HT-29 (cell line): ENCODE results near the gene RNF11. TPM values are rescaled to one million over a fixed set of nuclear protein-coding genes. Genes with fewer than 3 reads are reported as not detected.
"Not testable (repeated sequence)": the region's sequence is repeated elsewhere in the genome, so short reads cannot be mapped to it uniquely, and the experiment has no call there.

Source experiments
- DNase-seq: peaks from one replicate; pipeline ENCODE4 v3.0.0-alpha.2; 2015; ENCODE audit warnings: low spot score
- total RNA-seq: library from RNA; depleted of rRNA; stranded (reverse); fragments of >200 nt; shearing (Covaris generic); gene quantifications from 2 replicates; pipeline ENCODE4 v1.2.3, GENCODE V29; 2014; rRNA removed

The RNF11 gene, protein sequence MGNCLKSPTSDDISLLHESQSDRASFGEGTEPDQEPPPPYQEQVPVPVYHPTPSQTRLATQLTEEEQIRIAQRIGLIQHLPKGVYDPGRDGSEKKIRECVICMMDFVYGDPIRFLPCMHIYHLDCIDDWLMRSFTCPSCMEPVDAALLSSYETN
- 40.2 and 55.8 TPM in 2 replicates for total RNA-seq

DNA sequence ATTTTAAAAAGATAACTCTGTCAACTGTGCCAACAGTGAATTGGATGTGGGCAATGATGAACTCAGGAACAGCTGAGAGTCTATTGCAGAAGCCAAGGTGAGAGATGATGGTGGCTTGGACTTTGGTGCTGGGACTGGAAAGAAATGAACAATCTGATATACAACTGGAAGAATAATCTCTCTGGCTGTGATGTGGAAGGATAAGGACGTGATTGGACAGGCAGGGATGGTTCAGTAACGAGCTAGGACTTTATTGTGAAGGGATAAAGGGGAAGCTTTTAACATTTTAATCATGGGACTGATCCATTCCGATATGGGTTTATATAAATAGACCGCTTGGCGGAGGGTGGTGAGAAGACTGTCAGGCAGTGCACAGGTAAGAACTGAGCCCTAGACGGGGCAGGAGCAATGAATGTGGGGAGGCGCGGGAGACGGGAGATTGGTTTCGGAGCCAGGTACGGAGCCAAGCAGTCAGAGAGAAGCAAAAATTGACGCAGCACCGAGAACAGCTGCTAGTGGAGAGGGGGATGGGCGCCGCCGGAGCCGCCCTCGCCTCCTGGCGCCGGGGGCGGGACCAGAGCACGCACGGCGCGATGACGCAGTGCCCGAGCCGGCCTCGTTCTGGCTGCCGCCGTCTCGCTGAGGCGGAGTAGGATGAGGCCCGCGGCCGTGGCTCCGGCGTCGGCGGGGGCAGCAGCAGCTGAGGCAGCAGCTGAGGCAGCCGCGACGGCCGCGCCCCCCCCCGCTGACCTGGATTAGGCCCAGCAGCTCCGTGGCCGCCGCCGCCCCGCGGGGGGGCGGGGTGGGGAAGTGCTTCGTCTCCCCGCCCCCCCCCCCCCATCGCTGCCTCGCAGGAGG is at the start of gene RNF11:
Gene RNF11, plus strand, starts transcription at position 601 of the 858 bp plus-strand sequence. CDS start 484 bp downstream, outside the sequence.
- DNase-seq, result peak; percentile 91

DNA sequence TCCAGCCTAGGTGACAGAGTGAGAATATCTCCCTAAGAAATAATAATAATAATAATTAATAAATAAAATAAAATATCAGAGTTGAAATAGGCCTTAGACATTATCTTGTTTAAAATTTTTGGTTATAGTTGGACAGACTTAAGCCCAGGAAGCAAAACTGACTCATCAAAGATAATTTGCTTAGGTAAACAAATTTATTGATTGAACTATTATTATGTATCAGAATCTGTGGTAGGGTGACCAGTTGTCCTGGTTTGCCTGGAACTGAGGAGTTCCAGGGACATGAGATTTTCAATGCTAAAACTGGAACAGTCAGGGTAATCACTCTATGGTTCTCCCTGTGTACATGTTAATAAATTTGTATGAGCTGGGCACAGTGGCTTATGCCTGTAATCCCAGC is 47.8 kb upstream of the RNF11 start:
- DNase-seq, result no peak

DNA sequence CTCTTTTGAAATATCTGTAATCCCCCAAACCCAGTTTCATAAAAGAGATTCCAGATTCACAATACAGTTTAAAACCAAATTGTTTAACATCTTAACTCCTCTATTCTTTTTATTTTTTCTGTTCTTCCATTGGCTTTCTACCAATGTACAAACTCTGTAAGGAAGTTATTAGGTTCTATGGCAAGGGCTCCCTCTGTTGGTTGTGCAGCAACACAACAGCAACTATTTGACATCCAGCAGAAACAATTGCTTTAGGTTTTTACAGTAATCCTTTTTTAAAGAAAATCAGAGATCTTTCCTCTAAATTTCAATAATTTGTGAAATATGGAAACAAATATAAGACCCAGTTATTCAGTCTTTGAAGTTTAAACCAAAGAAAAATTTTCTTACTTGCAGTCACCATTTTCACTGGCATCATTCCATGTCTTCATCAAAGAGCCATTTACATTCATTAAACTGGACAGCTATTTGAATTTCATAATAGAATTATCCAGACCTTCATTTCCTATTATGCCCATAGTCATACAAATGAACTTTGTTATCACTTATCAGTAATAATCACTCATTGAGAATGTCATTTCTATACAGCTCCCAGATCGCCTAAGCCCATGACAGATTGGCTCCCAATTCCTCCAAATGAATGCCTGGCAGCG is 46.5 kb upstream of the RNF11 start:
- DNase-seq, result peak; percentile 77

DNA sequence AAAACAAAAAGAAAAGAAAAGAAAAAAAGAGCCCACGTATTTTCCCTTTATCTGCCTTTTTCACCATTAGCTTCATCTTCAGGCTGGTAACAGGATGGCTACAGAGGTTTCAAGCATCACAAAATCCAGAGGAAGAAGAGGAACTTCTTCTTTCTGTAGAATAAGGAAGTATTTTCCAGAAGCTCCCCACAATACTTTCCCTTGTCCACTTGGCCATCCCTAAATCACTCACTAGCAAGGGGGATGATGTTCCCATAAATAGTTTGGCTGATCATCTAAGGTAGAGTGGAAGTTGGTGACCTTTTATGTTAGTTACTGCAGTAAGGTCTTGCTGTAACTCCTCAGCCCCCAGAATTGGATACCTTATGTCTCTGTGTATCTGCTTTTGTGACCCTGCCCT is 45.1 kb upstream of the RNF11 start:
- DNase-seq, result no peak

DNA sequence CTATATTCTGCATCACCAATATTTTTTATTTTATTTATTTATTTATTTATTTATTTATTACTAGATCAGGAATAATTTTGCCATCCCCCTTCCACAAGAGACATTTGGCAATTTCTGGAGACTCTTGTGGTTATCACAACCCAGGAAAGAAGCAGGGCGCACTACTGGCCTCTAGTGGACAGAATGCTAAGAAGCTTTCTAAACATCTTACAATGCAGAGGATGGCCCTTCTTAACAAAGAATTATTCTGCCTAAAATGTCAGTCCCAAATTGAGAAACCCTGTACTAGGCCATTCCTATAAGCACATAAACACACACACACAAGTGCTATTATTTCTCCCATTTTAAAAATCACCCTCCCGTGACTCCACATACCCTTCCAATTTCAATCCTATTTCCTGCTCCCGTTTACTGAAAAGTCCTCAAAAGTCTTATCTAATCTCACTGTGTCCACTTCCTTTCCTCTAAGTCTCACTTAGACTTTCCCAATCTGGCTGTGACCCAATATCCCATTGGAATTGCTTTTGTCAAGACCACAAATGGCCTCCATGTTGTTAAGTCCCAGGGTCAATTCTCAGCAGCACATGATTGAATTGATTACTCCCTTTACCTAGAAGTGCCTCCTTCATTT is 43.7 kb upstream of the RNF11 start:
- peak; percentile 81 for DNase-seq

DNA sequence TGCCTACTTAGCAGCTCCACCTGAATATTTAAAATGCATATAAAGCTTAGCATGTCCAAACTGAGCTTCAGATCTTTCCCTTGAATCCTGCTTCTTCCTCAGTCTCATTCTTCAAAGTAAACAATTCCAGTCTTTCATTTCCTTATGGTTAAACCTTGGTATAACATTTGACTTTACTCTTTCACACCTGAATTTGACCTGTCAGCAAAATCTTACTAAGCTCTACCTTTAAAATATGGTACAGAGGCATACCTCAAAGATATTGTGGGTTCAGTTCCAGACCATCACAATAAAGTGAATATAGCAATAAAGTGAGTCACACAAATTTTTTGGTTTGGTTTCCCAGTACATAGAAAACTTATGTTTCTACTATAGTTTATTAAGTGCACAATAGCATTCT is 42.5 kb upstream of the RNF11 start:
- DNase-seq, result no peak

DNA sequence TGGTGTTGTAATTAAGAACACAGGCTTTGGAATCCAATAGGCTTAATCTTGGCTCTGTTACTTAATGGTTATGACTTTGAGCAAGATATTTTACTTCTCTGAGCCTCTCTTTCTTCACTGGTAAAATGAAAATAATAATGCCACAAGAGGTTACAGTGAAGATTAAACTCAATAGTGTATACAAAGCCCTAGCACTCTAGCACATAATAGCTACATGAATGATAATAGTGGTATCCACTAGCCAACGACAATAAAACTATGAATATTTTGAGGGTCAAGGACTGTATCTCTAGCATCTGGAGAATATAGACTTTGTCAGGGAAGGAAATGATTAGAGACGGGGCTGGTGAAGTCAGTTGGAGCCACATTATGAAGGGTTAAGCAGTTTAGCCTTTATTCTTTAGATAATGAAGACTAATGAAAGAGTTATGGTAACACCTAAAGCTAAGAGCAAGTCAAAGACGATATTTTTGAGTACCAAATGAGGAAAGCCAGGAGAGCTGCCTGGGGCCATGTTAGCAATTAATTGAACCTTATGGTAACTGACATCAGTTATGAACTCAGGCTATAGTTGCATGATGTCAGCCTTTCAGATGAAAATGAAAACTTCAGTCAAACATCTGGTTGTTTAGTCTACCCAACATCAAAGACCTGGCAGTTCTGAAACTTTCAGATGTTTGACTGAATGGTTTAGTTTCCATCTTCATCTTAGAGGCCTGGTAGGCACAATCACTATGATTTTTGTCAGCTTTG is 32.8 kb upstream of the RNF11 start:
- DNase-seq, result no peak

DNA sequence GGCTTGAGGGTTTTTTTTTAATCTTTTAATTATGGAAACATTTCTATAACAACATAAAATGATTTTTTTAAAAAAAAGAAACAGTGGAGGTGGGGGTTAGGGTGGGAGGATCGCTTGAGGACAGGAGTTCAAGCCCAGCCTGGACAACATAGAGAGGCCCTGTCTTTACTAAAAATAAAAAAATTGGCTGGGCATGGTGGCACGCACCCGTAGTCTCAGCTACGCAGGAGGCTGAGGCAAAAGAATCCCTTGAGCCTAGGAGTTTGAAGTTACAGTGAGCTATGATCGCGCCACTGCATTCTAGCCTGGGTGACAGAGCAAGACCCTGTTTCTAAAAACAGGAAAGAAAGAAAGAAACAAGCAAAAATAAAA is 32.2 kb upstream of the RNF11 start:
- DNase-seq, result no peak

DNA sequence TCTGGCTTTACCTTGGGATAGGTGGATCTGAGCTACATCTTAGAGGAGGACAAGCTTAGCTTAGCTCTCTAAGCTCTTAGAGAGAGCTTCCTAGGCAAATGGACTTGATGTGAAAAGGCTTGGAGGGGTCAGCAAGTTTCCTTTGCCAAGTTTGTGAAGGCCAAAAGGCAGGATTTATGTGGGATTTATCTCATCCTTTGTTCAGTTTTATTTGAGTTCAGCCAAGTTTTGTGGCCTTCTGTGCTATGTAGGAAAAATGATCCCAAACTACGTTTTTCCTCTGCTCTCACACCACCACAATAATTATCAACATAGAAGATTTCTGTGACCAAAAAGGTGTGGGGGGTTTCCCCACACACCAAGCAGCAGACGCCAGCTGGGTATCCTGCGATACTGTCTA is 26.0 kb upstream of the RNF11 start:
- no peak for DNase-seq

DNA sequence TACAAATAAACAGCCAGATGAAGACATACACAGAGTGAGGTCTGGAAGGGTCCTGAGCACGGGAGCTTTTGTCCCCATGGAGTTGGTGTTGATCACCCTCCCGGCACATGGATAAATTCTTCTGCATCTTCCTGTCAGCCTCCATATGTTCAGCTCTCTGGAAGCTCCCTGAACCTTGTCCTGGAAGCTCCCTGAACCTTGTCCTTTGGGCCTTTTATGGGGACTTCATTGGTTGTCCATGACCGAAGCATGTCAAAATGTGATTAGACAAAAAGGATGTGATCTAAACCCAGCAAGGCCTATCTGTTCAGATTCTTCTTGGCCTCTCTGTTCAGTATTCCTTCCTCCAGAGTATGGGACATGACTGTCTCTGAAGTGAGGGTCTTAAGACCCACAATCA is 25.4 kb upstream of the RNF11 start:
- DNase-seq, result no peak

DNA sequence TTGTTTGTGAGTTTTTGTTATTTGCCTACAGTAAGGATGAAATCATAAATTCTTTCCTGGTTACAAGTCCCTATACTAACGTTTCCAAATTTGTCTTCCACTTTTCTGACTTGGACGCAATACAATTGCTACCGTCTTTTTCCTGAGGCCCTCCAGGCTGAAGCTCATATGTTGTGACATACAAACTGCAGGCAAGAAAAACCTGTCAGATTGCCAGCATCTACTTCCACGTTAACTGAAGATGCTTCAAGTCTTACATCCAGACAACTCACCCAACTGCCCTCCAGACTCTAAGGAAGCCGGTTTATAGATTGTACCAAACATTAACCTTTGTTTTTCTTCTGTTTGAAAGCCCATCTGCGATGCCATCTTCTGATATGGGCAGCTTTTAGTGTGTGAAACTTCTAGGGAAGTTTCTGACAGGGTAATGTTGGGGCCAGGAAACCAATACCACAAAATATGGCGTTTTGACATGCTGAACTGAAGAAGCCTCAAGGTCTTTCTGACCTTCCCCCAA is 21.4 kb upstream of the RNF11 start:
- DNase-seq, result no peak

DNA sequence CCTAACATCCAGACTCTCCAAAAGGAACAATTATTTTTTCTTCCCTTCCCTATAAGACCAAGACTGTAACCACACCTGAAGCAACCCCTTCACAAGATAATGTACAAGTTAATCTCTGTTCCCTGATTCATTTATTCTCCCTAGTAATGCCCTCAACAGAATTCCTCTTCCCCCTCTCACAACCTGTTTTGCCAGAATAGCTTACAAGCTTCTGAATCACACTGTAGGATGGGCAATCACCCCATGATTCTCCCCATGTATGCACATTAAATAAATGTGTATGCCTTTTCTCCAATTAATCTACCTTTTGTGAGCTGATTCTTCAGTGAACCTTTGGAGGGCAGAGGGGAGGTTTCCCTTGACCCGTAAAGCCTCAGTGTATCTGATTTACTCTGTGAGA is 20.9 kb upstream of the RNF11 start:
- no peak for DNase-seq

DNA sequence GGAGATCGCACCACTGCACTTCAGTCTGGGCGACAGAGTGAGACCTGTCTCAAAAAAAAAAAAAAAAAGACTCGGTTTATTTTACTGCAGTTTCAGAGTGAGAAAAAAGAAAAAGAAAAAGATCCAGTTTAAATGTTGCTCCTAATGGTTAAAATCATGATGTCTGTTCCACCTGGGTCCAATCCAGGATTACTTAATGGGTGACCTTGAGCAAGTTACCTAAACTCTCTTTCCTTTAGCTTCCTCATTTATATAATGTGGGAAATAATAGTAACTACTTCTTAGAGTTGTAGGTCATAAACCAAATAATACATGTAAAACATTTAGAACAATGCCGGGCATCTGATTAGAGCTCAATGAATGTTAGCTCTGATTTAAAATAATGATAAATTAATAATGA is 19.4 kb upstream of the RNF11 start:
- no peak for DNase-seq

DNA sequence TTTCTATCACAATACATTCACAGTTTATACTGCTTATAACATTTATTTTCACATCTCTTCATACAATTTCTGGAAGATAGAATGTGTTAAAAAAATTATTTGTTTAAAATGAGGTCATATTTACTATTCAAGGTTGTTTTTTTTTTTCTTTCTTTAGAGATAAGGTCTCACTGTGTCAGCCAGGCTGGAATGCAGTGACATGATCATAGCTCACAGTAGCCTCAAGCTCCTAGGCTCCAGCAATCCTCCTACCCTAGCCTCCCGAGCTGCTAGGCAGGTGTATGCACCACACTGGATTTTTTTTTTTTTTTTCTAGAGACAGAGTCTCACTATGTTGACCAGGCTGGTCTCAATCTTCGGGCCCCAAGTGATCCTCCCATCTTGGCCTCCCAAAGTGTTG is 19.0 kb upstream of the RNF11 start:
- no peak for DNase-seq

DNA sequence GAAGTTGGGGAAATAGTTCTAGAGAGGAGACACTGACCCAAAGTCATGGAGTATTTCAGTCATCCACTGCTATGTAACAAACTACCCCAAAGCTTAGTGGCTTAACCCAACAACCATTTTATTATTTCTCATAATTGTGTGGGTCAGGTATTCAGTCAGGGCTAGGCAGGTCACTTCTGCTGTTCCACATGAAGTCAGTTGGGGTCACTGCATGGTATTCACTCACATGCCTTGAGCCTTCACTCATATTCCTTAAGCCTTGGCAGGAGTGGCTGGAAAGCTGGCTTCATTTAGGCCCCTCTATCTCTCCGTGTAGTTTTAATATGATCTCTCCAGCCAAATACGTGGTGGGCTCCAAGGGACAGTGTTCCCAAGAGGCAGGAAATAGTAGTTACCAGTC is 17.5 kb upstream of the RNF11 start:
- DNase-seq, result no peak

DNA sequence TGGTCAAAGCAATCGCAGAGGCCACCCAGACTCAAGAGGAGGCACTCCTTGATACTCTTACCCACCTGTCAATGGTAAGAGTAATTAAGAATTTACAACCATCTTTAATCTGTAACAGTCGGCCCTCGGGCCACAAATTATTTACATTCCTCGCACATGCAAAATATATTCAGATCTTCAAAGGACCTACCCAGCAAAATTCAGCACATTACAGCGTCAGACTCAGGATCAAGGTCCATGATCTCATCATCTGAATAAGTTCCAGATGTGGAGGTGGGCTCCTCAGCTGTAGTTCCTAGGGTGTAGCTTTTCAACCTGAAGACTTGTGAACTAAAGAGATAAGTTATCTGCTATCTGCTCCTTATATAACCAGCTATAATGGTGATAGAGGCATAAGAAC is 17.1 kb upstream of the RNF11 start:
- DNase-seq, result no peak

DNA sequence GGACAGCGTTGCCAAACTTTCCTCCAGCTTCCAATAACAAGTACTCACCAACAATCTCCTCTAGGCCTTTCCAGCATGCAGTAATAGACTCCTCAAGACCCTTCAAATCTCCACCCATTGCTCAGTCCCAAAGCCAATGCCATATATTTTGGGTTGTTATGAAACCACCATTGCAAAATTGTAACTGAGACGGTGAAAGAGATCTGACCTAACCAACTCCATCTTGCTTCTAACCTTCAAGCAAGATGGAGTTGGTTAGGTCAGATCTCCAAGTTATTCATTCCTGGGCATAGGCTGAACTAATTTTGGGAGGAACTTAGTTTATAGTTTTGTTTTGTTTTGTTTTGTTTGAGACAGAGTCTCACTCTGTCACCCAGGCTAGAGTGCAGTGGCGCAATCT is 14.5 kb upstream of the RNF11 start:
- DNase-seq, result not testable (repeated sequence)

DNA sequence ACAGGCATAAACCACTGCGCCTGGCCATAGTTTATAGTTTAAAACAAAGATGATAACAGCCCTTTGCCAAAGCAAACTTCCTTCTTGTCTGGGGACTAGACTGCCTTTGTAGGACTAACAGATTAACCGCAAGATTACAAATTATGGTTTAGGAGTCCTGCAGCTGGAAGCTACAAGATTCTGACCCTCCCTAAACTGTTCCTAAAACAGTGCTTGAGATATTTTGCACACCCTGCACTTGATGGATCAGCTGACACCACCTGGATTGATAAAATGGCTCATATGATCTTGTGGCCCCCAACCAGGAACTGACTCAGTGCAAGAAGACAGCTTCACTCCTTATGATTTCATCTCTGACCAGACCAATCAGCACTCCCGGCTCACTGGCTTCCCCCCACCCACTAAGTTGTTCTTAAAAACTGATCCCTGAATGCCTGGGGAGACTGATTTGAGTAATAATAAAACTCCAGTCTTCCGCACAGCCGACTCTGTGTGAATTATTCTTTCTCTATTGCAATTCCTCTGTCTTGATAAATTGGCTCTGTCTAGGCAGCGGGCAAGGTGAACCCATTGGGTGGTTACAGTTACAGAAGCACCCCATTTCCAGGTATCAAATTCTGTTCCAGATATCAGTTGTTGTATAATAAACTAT is 13.8 kb upstream of the RNF11 start:
- DNase-seq, result no peak

DNA sequence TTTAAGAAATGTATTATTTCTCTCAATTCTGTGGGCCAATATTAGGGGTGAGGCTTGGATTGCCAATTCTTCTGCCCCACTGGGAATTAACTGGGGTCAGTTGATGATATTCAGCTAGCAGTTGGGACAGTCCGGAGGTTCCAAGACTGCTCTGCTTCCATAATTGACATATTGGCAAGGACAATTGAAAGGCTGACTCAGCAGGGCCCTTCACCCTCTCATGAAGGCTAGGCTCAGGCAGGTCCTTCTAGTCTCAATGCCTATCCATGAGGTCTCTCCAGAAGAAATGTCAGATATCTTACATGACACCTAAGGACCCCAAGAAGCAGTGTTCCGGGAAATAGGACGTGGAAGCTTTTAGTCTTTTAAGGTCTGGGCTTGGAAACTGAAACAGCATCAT is 13.3 kb upstream of the RNF11 start:
- no peak for DNase-seq

DNA sequence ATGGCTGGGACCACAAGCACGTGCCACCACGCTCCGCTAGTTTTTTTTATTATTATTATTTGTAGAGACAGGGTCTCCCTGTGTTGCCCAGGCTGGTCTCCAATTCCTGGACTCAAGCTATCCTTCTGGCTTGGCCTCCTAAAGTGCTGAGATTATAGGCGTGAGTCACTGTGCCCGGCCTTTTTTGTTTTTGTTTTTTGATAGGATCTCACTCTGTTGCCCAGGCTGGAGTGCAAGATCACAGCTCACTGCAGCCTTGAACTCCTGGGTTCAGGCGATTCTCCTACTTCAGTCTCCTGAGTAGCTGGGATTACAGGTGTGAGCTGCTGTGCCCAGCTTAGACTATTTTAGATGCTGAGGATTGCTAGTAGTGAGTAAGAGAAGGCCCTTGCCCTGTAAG is 11.8 kb upstream of the RNF11 start:
- DNase-seq, result no peak
